Stomach smooth muscle (tissue), 2 donors: ENCODE data around the gene OTOG.

ENCODE experiments used
- H3K27ac ChIP-seq: one replicate; pipeline ENCODE4 v1.7.0; 2013; ENCODE audit warnings: mild to moderate bottlenecking, low read length, inconsistent platforms
- H3K27me3 ChIP-seq, 2 donors: one replicate each; pipeline ENCODE4 v1.7.0; 2013; ENCODE audit warnings: low read length in 2 of 2; ENCODE audit not compliant: insufficient read depth in 2 of 2, control insufficient read depth in 1 of 2
- H3K36me3 ChIP-seq, 2 donors: one replicate each; pipeline ENCODE4 v1.7.0; 2013; ENCODE audit warnings: low read length in 2 of 2; ENCODE audit not compliant: control insufficient read depth in 2 of 2, insufficient read depth in 2 of 2
- H3K4me1 ChIP-seq: one replicate; pipeline ENCODE4 v1.7.0; 2013; ENCODE audit warnings: low read length; ENCODE audit not compliant: control insufficient read depth, insufficient read depth
- H3K4me3 ChIP-seq, 2 donors: one replicate each; pipeline ENCODE4 v1.7.0; 2013; ENCODE audit warnings: low read length in 2 of 2
- H3K9ac ChIP-seq, 2 donors: one replicate each; pipeline ENCODE4 v1.7.0; 2013; ENCODE audit warnings: low read length in 2 of 2, mild to moderate bottlenecking in 1 of 2
- H3K9me3 ChIP-seq, 2 donors: one replicate each; pipeline ENCODE4 v1.7.0; 2013; ENCODE audit warnings: low read length in 2 of 2; ENCODE audit not compliant: control insufficient read depth in 2 of 2
- donor health status: healthy.
- donor health status: Pancreatic carcinoma.

OTOG gene

DNA sequence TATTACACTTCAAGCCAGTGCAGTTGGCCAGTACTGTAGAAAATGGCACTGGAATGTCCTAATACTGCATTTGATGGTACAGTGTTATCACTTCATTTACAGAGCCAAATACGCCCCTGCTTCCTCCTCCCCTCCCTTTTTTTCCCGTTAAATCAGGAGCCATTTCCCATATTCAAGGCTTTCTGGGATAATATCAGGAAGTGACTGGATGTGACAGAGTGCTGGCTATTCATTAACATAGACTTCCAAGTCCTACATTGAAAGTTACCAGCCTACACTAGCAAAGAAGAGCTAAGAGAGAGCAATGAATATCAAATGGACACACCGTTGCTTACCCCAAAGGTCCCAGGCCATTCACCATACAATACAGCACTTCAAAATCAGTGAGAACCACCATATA is 38.3 kb upstream of the OTOG start:
- Histone ChIP-seq H3K9me3 (no peaks in the 10 kb centered on the region), H3K27me3 (peaks cover 2 to 6% of the 10 kb centered on the region in 2 donors), H3K27ac (no peak overlapping the region), H3K4me3 (no peak overlapping the region), H3K4me1 (no peaks in the 10 kb centered on the region), H3K9ac (no peak overlapping the region), H3K36me3 (no peaks in the 10 kb centered on the region)

DNA sequence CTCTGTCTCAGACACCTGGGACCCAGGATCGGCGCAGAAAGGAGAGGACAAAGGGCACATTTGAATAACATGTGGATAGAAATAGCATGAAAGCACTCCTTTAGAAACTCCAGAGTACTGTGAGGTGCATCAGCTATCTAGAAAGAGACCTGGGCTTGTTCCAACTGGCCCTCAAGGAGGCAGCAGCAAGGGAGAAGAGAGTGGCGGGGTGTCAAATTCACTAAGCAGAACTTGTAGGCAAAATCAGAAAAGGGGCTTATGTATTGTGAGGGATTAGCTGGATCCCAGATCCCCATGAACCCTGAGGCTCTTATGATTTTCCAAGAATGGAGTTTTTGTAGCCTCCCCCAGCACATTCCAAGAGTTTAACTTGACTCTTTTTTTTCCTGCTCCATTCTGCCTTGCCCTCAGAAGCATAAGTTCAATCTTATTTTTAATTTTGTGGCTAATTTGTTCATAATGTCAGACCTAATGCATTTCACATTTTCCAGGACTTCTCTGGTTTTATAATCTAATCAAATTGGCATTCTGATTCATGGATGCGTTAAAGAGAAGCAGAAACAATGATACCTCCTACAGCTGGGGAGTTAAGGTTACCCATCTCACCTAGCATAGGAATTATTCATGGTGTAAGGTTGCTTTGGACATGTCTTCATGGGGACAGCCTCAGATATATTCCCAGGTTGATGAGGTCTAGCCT is 36.4 kb upstream of the OTOG start:
- H3K27me3 ChIP-seq = peaks cover 2 to 6% of the 10 kb centered on the region in 2 donors
- H3K4me3 ChIP-seq = no peak overlapping the region
- H3K36me3 ChIP-seq = no peaks in the 10 kb centered on the region
- H3K9ac ChIP-seq = no peak overlapping the region
- no peaks in the 10 kb centered on the region for H3K4me1 ChIP-seq
- no peak overlapping the region for H3K27ac ChIP-seq
- no peaks in the 10 kb centered on the region for H3K9me3 ChIP-seq

DNA sequence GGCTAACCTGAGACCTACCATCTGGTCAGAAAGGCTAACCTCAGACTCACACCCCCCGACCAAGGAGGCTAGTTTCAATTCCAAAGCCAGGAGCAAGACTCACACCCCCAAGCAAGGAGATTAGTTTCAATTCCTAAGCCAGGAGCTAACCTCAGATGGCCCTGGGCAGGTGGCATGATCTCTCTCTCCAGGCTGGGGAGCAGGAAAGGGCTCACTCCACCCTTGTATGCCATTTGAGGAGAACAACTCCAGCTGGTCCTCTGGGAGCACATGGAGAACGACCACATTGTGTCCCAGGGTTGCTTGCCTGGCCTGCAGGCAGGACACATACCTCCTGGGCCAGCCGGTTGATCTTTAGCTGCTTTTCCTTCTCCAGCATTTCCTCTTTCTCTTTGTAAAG is 35.5 kb upstream of the OTOG start:
- H3K27ac ChIP-seq = no peak overlapping the region
- no peak overlapping the region for H3K4me3 ChIP-seq
- peaks cover 2 to 6% of the 10 kb centered on the region in 2 donors for H3K27me3 ChIP-seq
- no peaks in the 10 kb centered on the region for H3K36me3 ChIP-seq
- no peaks in the 10 kb centered on the region for H3K4me1 ChIP-seq
- H3K9me3 ChIP-seq = no peaks in the 10 kb centered on the region
- no peak overlapping the region for H3K9ac ChIP-seq

DNA sequence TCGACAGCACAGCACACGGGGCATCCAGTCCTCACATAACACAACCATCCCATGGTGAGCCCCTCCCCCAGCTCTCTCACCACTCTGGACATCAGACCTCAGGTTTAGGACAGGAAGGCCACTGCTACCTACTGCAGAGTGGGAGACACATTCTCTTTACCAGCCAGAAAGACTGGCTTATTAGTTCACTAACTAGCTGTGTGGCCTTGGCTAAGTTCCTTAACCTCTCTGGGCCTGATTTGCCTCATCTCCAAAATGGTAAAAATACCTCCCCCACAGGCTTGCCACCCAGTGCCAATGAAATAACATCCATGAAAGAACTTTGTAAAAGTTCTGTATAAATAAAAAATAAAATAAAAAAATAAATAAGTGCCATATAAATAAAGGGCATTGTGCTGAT is 35.0 kb upstream of the OTOG start:
- Histone ChIP-seq H3K9me3 (no peaks in the 10 kb centered on the region), H3K4me3 (no peak overlapping the region), H3K27ac (no peak overlapping the region), H3K9ac (no peak overlapping the region), H3K27me3 (peaks cover 2 to 6% of the 10 kb centered on the region in 2 donors), H3K36me3 (no peaks in the 10 kb centered on the region), H3K4me1 (no peaks in the 10 kb centered on the region)

DNA sequence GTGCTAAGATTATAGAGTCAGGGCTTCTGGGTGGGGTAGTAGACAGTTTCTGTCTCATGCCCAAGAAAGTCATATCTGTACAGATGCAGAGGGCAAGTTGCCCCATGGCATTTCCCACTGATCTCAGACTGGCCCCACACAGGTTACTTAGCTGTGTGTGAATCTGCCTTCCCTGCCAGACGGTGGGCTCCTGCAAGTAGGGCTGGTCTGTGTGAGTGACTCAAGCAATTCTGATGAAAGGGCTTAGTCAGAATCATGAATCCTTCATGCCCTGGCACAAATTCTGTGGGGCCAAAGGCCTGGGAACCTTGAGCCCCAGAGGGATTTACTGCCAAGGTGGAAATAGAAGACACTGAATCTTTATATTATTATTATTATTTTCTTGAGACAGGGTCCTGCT is 33.2 kb upstream of the OTOG start:
- H3K9ac ChIP-seq = no peak overlapping the region
- H3K9me3 ChIP-seq = no peaks in the 10 kb centered on the region
- no peak overlapping the region for H3K27ac ChIP-seq
- peaks cover 2 to 6% of the 10 kb centered on the region in 2 donors for H3K27me3 ChIP-seq
- no peaks in the 10 kb centered on the region for H3K4me1 ChIP-seq
- no peaks in the 10 kb centered on the region for H3K36me3 ChIP-seq
- H3K4me3 ChIP-seq = no peak overlapping the region

DNA sequence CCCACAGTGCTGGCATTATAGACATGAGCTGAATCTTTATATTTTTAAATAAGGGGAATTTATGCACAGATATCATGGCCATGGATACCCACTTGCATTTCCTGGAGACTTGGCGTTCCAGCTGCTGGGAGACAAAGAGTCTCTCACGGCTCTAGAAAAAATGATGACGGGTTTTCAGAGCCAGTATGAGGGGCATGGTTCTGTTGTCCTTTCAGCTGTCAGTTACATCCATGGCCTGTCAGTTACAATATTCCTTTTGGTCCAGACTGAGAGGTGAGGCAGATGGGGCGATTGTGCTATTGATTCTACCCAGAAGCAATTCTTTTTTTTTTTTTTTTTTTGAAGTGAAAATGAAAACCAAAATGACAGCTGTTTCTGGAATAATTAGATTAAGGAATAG is 32.6 kb upstream of the OTOG start:
- no peaks in the 10 kb centered on the region for H3K36me3 ChIP-seq
- peaks cover 2 to 6% of the 10 kb centered on the region in 2 donors for H3K27me3 ChIP-seq
- H3K27ac ChIP-seq = no peak overlapping the region
- H3K9me3 ChIP-seq = no peaks in the 10 kb centered on the region
- no peak overlapping the region for H3K9ac ChIP-seq
- no peak overlapping the region for H3K4me3 ChIP-seq
- H3K4me1 ChIP-seq = no peaks in the 10 kb centered on the region

DNA sequence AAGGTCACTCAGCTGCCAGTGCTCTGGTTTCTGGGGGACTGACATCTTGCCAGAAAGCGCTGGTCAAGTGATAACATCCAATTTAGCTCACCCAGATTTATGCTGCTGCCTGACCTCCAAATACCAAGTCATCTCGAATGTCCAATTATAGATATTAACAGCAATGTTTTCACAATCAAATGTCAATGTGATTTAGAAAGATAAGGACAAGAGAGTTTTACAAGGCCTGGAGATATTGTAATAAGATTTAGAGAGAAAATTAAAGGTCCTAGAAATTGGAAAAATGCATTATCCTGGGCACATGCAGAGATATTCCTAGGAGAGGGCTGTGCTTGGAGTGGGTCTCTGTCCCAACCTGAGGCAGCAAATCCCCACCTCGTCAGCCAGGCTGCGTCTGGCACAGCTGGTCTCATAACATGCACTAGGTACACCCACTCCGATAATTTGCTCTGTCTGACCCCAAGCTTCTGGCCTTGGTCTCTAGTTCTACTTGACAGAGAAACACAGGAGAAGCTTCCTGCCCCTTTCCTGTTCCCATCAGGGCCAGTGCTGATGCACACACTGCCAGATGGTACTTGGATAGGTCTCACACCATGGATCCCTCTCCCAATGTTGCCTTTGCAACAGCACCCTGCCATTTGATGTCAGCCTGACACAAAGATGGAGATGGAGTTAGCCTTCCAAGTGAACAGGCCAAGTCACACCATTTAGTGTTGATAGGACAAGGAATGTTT is 31.4 kb upstream of the OTOG start:
- Histone ChIP-seq H3K4me1 (no peaks in the 10 kb centered on the region), H3K9ac (no peak overlapping the region), H3K9me3 (no peaks in the 10 kb centered on the region), H3K36me3 (no peaks in the 10 kb centered on the region), H3K27ac (no peak overlapping the region), H3K4me3 (no peak overlapping the region), H3K27me3 (peaks cover 2 to 3% of the 10 kb centered on the region in 2 donors)

DNA sequence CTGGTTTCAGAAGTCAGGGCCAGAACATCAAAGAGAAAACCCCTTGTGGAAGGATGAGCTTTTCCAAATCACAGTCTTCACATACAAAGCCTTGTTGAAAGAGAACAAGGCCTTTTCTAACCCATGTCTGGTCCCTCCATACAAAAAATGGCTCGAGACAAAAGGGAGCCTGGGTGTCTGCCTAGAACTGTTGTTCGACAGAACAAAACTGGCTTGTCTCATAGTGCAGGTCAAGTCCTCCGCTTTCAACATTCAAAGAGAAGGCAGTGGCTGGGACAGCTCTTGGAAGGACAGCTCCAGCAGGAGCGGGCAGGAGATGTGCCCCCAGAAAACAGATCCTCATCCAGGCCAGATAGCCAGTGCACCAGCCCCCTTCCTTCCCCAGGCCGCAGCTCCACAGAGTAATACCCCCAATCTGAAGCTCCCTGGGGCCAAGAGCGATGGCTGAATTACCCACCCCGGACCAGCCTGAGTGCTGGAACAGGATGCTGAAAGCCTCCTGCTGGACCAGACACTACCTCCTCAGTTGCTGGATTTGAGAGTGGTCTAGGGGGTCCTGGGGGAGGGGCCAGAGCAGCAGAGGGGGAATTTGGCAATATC is 30.4 kb upstream of the OTOG start:
- H3K9me3 ChIP-seq = no peaks in the 10 kb centered on the region
- no peak overlapping the region for H3K4me3 ChIP-seq
- no peak overlapping the region for H3K9ac ChIP-seq
- H3K27me3 ChIP-seq = peaks cover 2 to 3% of the 10 kb centered on the region in 2 donors
- H3K4me1 ChIP-seq = no peaks in the 10 kb centered on the region
- H3K36me3 ChIP-seq = no peaks in the 10 kb centered on the region
- no peak overlapping the region for H3K27ac ChIP-seq

DNA sequence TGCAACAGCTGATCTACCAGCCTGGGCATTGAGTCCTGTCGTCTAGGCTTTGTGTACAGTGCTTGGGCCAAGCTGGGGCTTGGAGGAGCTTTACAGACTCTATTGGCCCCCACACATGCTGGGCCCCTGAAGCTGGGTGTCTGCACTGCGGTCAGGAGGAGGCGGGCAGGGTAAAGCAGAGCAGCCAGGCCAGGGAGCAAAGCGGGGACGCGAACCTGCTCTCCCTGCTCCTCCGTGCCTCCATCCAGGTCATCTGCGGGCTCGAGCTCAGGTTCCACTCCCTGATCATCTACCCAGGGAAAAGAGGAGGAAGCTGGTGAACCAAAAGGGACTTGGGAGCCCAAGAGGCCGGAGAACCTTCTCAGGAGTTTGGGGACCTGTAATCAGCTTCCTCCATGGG is 29.9 kb upstream of the OTOG start:
- no peak overlapping the region for H3K4me3 ChIP-seq
- no peaks in the 10 kb centered on the region for H3K36me3 ChIP-seq
- no peak overlapping the region for H3K27ac ChIP-seq
- no peak overlapping the region for H3K9ac ChIP-seq
- H3K4me1 ChIP-seq = no peaks in the 10 kb centered on the region
- no peaks in the 10 kb centered on the region for H3K9me3 ChIP-seq
- H3K27me3 ChIP-seq = peaks cover 0 to 2% of the 10 kb centered on the region in 2 donors

DNA sequence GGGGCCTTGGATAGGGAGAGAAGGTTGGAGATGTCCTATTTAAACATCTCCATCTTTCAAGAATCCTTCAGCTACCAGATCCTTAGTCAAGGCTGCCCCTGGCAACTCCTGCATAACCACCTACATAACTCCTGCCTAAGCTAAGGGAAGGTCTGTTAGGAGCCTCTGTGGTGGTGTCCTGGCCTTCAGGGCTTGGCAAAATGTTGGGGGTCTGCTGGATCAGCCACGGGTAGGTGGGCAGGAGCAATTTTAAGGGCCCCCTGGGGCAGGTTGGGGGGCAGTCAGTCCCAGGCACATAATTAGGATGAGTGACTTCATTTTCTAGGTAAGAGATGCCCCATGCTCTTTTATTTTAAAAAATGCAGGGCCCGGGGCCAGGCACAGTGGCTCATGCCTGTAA is 28.7 kb upstream of the OTOG start:
- Histone ChIP-seq H3K36me3 (no peaks in the 10 kb centered on the region), H3K27me3 (no peaks in the 10 kb centered on the region), H3K9me3 (no peaks in the 10 kb centered on the region), H3K4me3 (no peak overlapping the region), H3K9ac (no peak overlapping the region), H3K27ac (no peak overlapping the region), H3K4me1 (no peaks in the 10 kb centered on the region)
